SU-DHL-6 (cell line): Measurements from ENCODE around the gene SHKBP1.

Experiments
- CTCF ChIP-seq: fragments of 200-600 bp; sonication (generic); IDR thresholded peaks from one replicate; pipeline ENCODE4 v1.5.1; 2017; ENCODE audit warnings: antibody characterized with exemption, mild to moderate bottlenecking, low read length, moderate library complexity; ENCODE audit not compliant: insufficient read depth, poor library complexity, severe bottlenecking
- EZH2phosphoT487 ChIP-seq: fragments of 200-600 bp; sonication (generic), shearing (Covaris generic); conservative IDR thresholded peaks from 2 replicates; pipeline ENCODE4 v1.6.1; 2018; ENCODE audit warnings: mild to moderate bottlenecking, antibody characterized with exemption, low read length, moderate library complexity, mixed read lengths

GRCh38 chr19:40617961-40618360 is 41.3 kb downstream of the SHKBP1 start:
- no peak for TF ChIP-seq CTCF
- TF ChIP-seq EZH2phosphoT487: no peak
